Measurements from ENCODE around the gene SLC49A3. TPM values are rescaled to one million over a fixed set of nuclear protein-coding genes. Genes with fewer than 3 reads are reported as not detected.
"Not testable (repeated sequence)": the region's sequence is repeated elsewhere in the genome, so short reads cannot be mapped to it uniquely, and the experiment has no call there.

Gene SLC49A3
- total RNA-seq, 2 experiments from 2014 or later: 0.40 TPM; not detected in 1

- Mint-ChIP-seq H3K36me3 (ENCODE audit: low read depth) (peaks cover 3% of the 10 kb centered on the region), H3K4me3 (no peak overlapping the region), H3K9me3 (no peaks in the 10 kb centered on the region), H3K27ac (no peak overlapping the region), H3K4me1 (no peaks in the 10 kb centered on the region), H3K27me3 (no peaks in the 10 kb centered on the region)
- ChIA-PET POLR2A (no interaction called here), CTCF (no interaction called here)
- DNase-seq: no peak
Observed at GRCh38 chr4:653080-653821, 35.7 kb downstream of the SLC49A3 start.

GRCh38 chr4:651884-652642 lies 36.9 kb downstream of the SLC49A3 start:
- no peak overlapping the region for H3K4me3 Mint-ChIP-seq
- H3K9me3 Mint-ChIP-seq: no peaks in the 10 kb centered on the region
- no peaks in the 10 kb centered on the region for H3K4me1 Mint-ChIP-seq
- no peaks in the 10 kb centered on the region for H3K27me3 Mint-ChIP-seq
- ChIA-PET POLR2A (no interaction called here), CTCF (no interaction called here)
- DNase-seq: no peak
- H3K27ac Mint-ChIP-seq: no peak overlapping the region
- H3K36me3 Mint-ChIP-seq (ENCODE audit: low read depth): peaks cover 3% of the 10 kb centered on the region

GRCh38 chr4:650951-651883 lies 37.7 kb downstream of the SLC49A3 start:
- Mint-ChIP-seq H3K4me3 (no peak overlapping the region), H3K27me3 (peaks cover 3% of the 10 kb centered on the region), H3K36me3 (ENCODE audit: low read depth) (no peaks in the 10 kb centered on the region), H3K27ac (no peak overlapping the region), H3K9me3 (peaks cover under 1% of the 10 kb centered on the region), H3K4me1 (peaks cover 2% of the 10 kb centered on the region)
- POLR2A ChIA-PET: no interaction called here
- no peak for DNase-seq
- CTCF ChIA-PET: no interaction called here

GRCh38 chr4:650461-650860 lies 38.5 kb downstream of the SLC49A3 start:
- peaks cover 3% of the 10 kb centered on the region for H3K27me3 Mint-ChIP-seq
- POLR2A ChIA-PET: no interaction called here

GRCh38 chr4:649751-650310 lies 39.1 kb downstream of the SLC49A3 start:
- ChIA-PET POLR2A (no interaction called here), CTCF (no interaction called here)
- Mint-ChIP-seq H3K27me3 (peaks cover 3% of the 10 kb centered on the region), H3K9me3 (peaks cover 7% of the 10 kb centered on the region), H3K36me3 (ENCODE audit: low read depth) (no peaks in the 10 kb centered on the region), H3K4me3 (no peak overlapping the region), H3K4me1 (peaks cover 2% of the 10 kb centered on the region), H3K27ac (no peak overlapping the region)
- no peak for DNase-seq

More at GRCh38 chr4:650461-650860, 38.5 kb downstream of the SLC49A3 start:
- no peak overlapping the region for H3K4me3 Mint-ChIP-seq
- no peak overlapping the region for H3K27ac Mint-ChIP-seq
- no peaks in the 10 kb centered on the region for H3K36me3 Mint-ChIP-seq (ENCODE audit: low read depth)
- H3K4me1 Mint-ChIP-seq: peaks cover 2% of the 10 kb centered on the region
- H3K9me3 Mint-ChIP-seq: peaks cover 6% of the 10 kb centered on the region
- DNase-seq: no peak
- CTCF ChIA-PET: no interaction called here

- Mint-ChIP-seq H3K36me3 (ENCODE audit: low read depth) (no peaks in the 10 kb centered on the region), H3K27me3 (peaks cover 3% of the 10 kb centered on the region), H3K4me1 (peaks cover 2% of the 10 kb centered on the region), H3K27ac (no peak overlapping the region), H3K9me3 (peaks cover 9% of the 10 kb centered on the region), H3K4me3 (no peak overlapping the region)
- no peak for DNase-seq
- ChIA-PET POLR2A (no interaction called here), CTCF (no interaction called here)
Observed at GRCh38 chr4:649293-649625, 39.7 kb downstream of the SLC49A3 start.

GRCh38 chr4:648579-649292 lies 40.2 kb downstream of the SLC49A3 start:
- Mint-ChIP-seq H3K27ac (no peak overlapping the region), H3K27me3 (peaks cover 3% of the 10 kb centered on the region), H3K36me3 (ENCODE audit: low read depth) (no peaks in the 10 kb centered on the region), H3K9me3 (peaks cover 9% of the 10 kb centered on the region), H3K4me1 (peaks cover 2% of the 10 kb centered on the region), H3K4me3 (no peak overlapping the region)
- no peak for DNase-seq
- CTCF ChIA-PET: no interaction called here
- POLR2A ChIA-PET: no interaction called here

- no peak for DNase-seq
- Mint-ChIP-seq H3K27me3 (peaks cover 3% of the 10 kb centered on the region), H3K4me1 (peaks cover 2% of the 10 kb centered on the region), H3K36me3 (ENCODE audit: low read depth) (no peaks in the 10 kb centered on the region), H3K9me3 (peaks cover 9% of the 10 kb centered on the region), H3K27ac (no peak overlapping the region), H3K4me3 (no peak overlapping the region)
- ChIA-PET CTCF (no interaction called here), POLR2A (no interaction called here)
Observed at GRCh38 chr4:647481-647880, 41.5 kb downstream of the SLC49A3 start.

- no peaks in the 10 kb centered on the region for H3K36me3 Mint-ChIP-seq (ENCODE audit: low read depth)
- H3K4me1 Mint-ChIP-seq: peaks cover 2% of the 10 kb centered on the region
- peak overlapping the region; percentile 34 for H3K4me3 Mint-ChIP-seq
- H3K9me3 Mint-ChIP-seq: peaks cover 9% of the 10 kb centered on the region
- no peak overlapping the region for H3K27ac Mint-ChIP-seq
- POLR2A ChIA-PET: no interaction called here
- peaks cover 3% of the 10 kb centered on the region for H3K27me3 Mint-ChIP-seq
- DNase-seq: no peak
- CTCF ChIA-PET: no interaction called here
Observed at GRCh38 chr4:646460-646859, 42.5 kb downstream of the SLC49A3 start.

- H3K27me3 Mint-ChIP-seq; H3K4me1 Mint-ChIP-seq; H3K36me3 Mint-ChIP-seq (ENCODE audit: low read depth); H3K27ac Mint-ChIP-seq; POLR2A ChIA-PET; CTCF ChIA-PET; DNase-seq; H3K4me3 Mint-ChIP-seq: not testable (repeated sequence)
- peaks cover 12% of the 10 kb centered on the region for H3K9me3 Mint-ChIP-seq
Observed at GRCh38 chr4:642366-642765, 46.6 kb downstream of the SLC49A3 start.

GRCh38 chr4:637536-638280 lies 51.2 kb downstream of the SLC49A3 start:
- ChIA-PET POLR2A (no interaction called here), CTCF (no interaction called here)
- H3K9me3 Mint-ChIP-seq: peaks cover 11% of the 10 kb centered on the region
- no peak overlapping the region for H3K27ac Mint-ChIP-seq
- no peak for DNase-seq
- no peaks in the 10 kb centered on the region for H3K4me1 Mint-ChIP-seq
- peaks cover under 1% of the 10 kb centered on the region for H3K36me3 Mint-ChIP-seq (ENCODE audit: low read depth)
- no peak overlapping the region for H3K4me3 Mint-ChIP-seq
- H3K27me3 Mint-ChIP-seq: no peaks in the 10 kb centered on the region

GRCh38 chr4:636628-637159 lies 52.3 kb downstream of the SLC49A3 start:
- Mint-ChIP-seq H3K9me3 (peaks cover 20% of the 10 kb centered on the region), H3K4me3 (no peak overlapping the region), H3K27me3 (no peaks in the 10 kb centered on the region), H3K27ac (no peak overlapping the region), H3K4me1 (no peaks in the 10 kb centered on the region), H3K36me3 (ENCODE audit: low read depth) (peaks cover 5% of the 10 kb centered on the region)
- ChIA-PET CTCF (no interaction called here), POLR2A (no interaction called here)
- DNase-seq: no peak
